Small intestine (tissue), 16 donors: Measurements from ENCODE around the gene ZNF512. TPM values are rescaled to one million over a fixed set of nuclear protein-coding genes. Genes with fewer than 3 reads are reported as not detected.
"Not testable (repeated sequence)": the region's sequence is repeated elsewhere in the genome, so short reads cannot be mapped to it uniquely, and the experiment has no call there.

Source experiments
- DNase-seq, 2 donors: peaks; one replicate each; pipeline versions ENCODE4 v3.0.0 to v3.0.0-alpha.2; 2013
- FAIRE-seq: peaks from 2 replicates; lab custom pipeline; 2012; peaks lifted over from hg19 to GRCh38; lab: Jason Lieb, UNC
- H3K27ac ChIP-seq, 3 donors: one replicate each; pipeline ENCODE4 v1.5.1; 2013; ENCODE audit warnings: low read length in 2 of 3, mild to moderate bottlenecking in 2 of 3, control low read depth in 1 of 3, inconsistent platforms in 1 of 3, low read depth in 1 of 3, moderate library complexity in 1 of 3
- H3K27me3 ChIP-seq, 3 donors: one replicate each; pipeline ENCODE4 v1.6.1; 2013; ENCODE audit warnings: low read length in 3 of 3, inconsistent platforms in 1 of 3; ENCODE audit not compliant: control insufficient read depth in 3 of 3, insufficient read depth in 3 of 3
- H3K36me3 ChIP-seq, 3 donors: one replicate each; pipeline ENCODE4 v1.6.1; 2013; ENCODE audit warnings: low read length in 3 of 3, inconsistent platforms in 1 of 3, low read depth in 1 of 3, mild to moderate bottlenecking in 1 of 3, moderate library complexity in 1 of 3; ENCODE audit not compliant: control insufficient read depth in 3 of 3, insufficient read depth in 2 of 3
- H3K4me1 ChIP-seq, 3 donors: one replicate each; pipeline ENCODE4 v1.6.1; 2013; ENCODE audit warnings: low read length in 2 of 3, inconsistent platforms in 1 of 3, low read depth in 1 of 3, mild to moderate bottlenecking in 1 of 3, moderate library complexity in 1 of 3; ENCODE audit not compliant: control insufficient read depth in 3 of 3, insufficient read depth in 2 of 3
- H3K4me3 ChIP-seq, 3 donors: one replicate each; pipeline ENCODE4 v1.5.1; 2013; ENCODE audit warnings: low read length in 3 of 3, control low read depth in 1 of 3, inconsistent platforms in 1 of 3, low read depth in 1 of 3, mild to moderate bottlenecking in 1 of 3, moderate library complexity in 1 of 3
- H3K9me3 ChIP-seq, 2 donors: one replicate each; pipeline ENCODE4 v1.6.1; 2013; ENCODE audit warnings: low read depth in 1 of 2, low read length in 1 of 2; ENCODE audit not compliant: control insufficient read depth in 2 of 2, insufficient read depth in 1 of 2
- WGBS, 3 donors: extraction: QIAGEN DNeasy Blood & Tissue Kit; methylation state at CpG; one replicate each; pipeline ENCODE4 v1.1.7; 2013; 5-methylcytosine and 5-hydroxymethylcytosine counted together
- long read RNA-seq, 10 donors: transcript quantifications; one replicate each; lab custom pipeline, GENCODE V29; 2026
- polyA plus RNA-seq, 4 donors: library from polyadenylated mRNA; stranded (reverse) in 3 of 4; unstranded in 1 of 4; fragments of 200-250 nt in 3 of 4; fragments of 120-200 nt in 1 of 4; gene quantifications; one replicate each; pipeline versions ENCODE4 v1.2.1 to v1.2.3, GENCODE V29; 2013
- donor health status: healthy with polysubstance abuse.
- donor health status: control.
- donor health status: control.
- donor health status: Bipolar disorder and iron deficiency.
- donor health status: healthy.

The ZNF512 gene, protein sequence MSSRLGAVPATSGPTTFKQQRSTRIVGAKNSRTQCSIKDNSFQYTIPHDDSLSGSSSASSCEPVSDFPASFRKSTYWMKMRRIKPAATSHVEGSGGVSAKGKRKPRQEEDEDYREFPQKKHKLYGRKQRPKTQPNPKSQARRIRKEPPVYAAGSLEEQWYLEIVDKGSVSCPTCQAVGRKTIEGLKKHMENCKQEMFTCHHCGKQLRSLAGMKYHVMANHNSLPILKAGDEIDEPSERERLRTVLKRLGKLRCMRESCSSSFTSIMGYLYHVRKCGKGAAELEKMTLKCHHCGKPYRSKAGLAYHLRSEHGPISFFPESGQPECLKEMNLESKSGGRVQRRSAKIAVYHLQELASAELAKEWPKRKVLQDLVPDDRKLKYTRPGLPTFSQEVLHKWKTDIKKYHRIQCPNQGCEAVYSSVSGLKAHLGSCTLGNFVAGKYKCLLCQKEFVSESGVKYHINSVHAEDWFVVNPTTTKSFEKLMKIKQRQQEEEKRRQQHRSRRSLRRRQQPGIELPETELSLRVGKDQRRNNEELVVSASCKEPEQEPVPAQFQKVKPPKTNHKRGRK
- polyA plus RNA-seq: 10 to 100 TPM in 2 of 4 donors, 1 to 10 TPM in 2; 3.4 to 34.3 (median 7.2) TPM
- long read RNA-seq, donor 1: 0 reads
- long read RNA-seq, donor 2, partial matches to known transcripts: 0 of 1 reads
- long read RNA-seq, donor 2, other reads (novel, unspliced or antisense): 0 of 1 reads
- long read RNA-seq, donor 3, partial matches to known transcripts: 27 of 28 reads
- long read RNA-seq, donor 3, other reads (novel, unspliced or antisense): 0 of 28 reads
- long read RNA-seq, donor 4: 0 reads
- long read RNA-seq, donor 5, partial matches to known transcripts: 0 of 1 reads
- long read RNA-seq, donor 5, other reads (novel, unspliced or antisense): 0 of 1 reads
- long read RNA-seq, donor 6, partial matches to known transcripts: 10 of 12 reads
- long read RNA-seq, donor 6, other reads (novel, unspliced or antisense): 0 of 12 reads
- long read RNA-seq, donor 7: 0 reads
- long read RNA-seq, donor 8: 0 reads
- long read RNA-seq, donor 9, partial matches to known transcripts: 0 of 1 reads
- long read RNA-seq, donor 9, other reads (novel, unspliced or antisense): 0 of 1 reads
- long read RNA-seq, donor 10, partial matches to known transcripts: 0 of 4 reads
- long read RNA-seq, donor 10, other reads (novel, unspliced or antisense): 0 of 4 reads

- Histone ChIP-seq H3K4me1 (peaks cover 6 to 10% (median 6%) of the 10 kb centered on the region in 3 donors), H3K27ac (peak within 1 kb of the TSS; percentile 4 to 84 (median 49))
- no peak for FAIRE-seq
Measured at GRCh38 chr2:27582695-27583389, at the start of gene ZNF512. Gene ZNF512 (plus strand): TSS chr2:27583042. CDS start chr2:27583113, 71 bp downstream.

GRCh38 chr2:27537287-27537686 is 45.6 kb upstream of the ZNF512 start:
- peaks cover 0 to 9% (median 0%) of the 10 kb centered on the region in 3 donors for H3K27me3 ChIP-seq
- WGBS, 3 donors: 54 to 65% (median 62%) methylated on average over 4 of the region's 4 CpGs
- no peak for FAIRE-seq

More at GRCh38 chr2:27582695-27583389, at the start of gene ZNF512:
- 1 to 5% (median 1%) methylated on average over 36 to 38 of the region's 38 CpGs for WGBS, 3 donors
- peaks cover 0 to 3% (median 0%) of the 10 kb centered on the region in 3 donors for H3K36me3 ChIP-seq
- peak within 1 kb of the TSS; percentile 62 to 74 (median 67) for H3K4me3 ChIP-seq
- peak; percentile 83 to 91 for DNase-seq
- H3K9me3 ChIP-seq: peaks cover 0 to 33% of the 10 kb centered on the region in 2 donors
- H3K27me3 ChIP-seq: peaks cover 0 to 3% (median 0%) of the 10 kb centered on the region in 3 donors

GRCh38 chr2:27538839-27539450 is 43.9 kb upstream of the ZNF512 start:
- not testable (repeated sequence) for H3K9me3 ChIP-seq, H3K4me3 ChIP-seq, H3K27ac ChIP-seq, H3K27me3 ChIP-seq, FAIRE-seq, H3K4me1 ChIP-seq, DNase-seq, H3K36me3 ChIP-seq
- WGBS, 3 donors: 31 to 63% (median 46%) methylated on average over 3 to 4 of the region's 6 CpGs

More at GRCh38 chr2:27537287-27537686, 45.6 kb upstream of the ZNF512 start:
- Histone ChIP-seq H3K9me3 (no peaks in the 10 kb centered on the region), H3K27ac (no peak overlapping the region), H3K36me3 (no peaks in the 10 kb centered on the region), H3K4me3 (no peak overlapping the region), H3K4me1 (no peaks in the 10 kb centered on the region)
- no peak for DNase-seq

DNA sequence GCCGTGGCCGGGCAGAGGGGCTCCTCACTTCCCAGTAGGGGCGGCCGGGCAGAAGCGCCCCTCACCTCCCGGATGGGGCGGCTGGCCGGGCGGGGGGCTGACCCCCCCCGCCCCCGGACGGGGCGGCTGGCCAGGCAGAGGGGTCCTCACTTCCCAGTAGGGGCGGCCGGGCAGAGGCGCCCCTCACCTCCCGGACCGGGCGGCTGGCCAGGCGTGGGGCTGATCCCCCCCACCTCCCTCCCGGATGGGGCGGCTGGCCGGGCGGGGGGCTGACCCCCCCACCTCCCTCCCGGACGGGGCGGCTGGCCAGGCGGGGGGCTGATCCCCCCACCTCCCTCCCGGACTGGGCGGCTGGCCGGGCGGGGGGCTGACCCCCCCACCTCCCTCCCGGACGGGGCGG is 43.2 kb upstream of the ZNF512 start:
- H3K36me3 ChIP-seq, DNase-seq, H3K9me3 ChIP-seq, H3K4me3 ChIP-seq, H3K27ac ChIP-seq, FAIRE-seq, H3K4me1 ChIP-seq, H3K27me3 ChIP-seq: not testable (repeated sequence)
- WGBS, 3 donors: 93 to 97% (median 96%) methylated on average over 15 to 24 of the region's 35 CpGs

- WGBS, 3 donors: 90 to 95% (median 91%) methylated on average over 6 of the region's 6 CpGs
- Histone ChIP-seq H3K9me3 (no peaks in the 10 kb centered on the region), H3K36me3 (no peaks in the 10 kb centered on the region), H3K27me3 (no peaks in the 10 kb centered on the region), H3K27ac (no peak overlapping the region), H3K4me1 (no peaks in the 10 kb centered on the region), H3K4me3 (no peak overlapping the region)
- DNase-seq (no peak), FAIRE-seq (no peak)
Measured at GRCh38 chr2:27544143-27544821, 38.6 kb upstream of the ZNF512 start.

DNA sequence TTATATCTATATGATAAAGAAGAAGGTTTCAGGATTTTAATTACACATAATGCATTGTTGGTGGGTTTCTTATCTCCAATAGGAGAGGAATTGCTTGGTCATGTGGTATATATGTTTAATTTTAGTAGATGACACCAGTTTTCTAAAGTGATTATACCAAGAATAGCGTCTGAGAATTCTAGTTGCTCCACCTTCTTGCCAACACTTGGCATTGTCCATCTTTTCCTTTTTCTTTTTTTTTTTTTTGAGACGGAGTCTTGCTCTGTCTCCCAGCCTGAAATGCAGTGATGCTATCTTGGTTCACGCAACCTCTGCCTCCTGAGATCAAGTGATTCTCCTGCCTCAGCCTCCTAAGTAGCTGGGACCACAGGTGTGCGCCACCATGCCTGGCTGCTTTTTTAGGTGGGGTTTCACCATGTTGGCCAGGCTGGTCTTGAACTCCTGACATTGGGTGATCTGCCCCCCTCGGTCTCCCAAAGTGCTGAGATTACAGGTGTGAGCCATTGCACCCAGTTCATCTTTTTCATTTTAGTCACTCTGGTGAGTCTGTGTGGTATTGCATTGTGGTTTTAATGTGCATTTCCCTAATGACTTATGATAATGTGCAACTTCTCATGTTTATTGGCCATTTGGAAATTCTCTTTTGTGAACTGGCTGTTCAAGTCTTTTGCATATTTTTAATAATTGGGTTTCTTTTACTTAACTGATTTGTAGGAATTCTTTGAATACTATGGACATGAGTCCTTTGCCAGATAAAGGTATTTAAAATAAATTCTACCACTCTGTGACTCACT is 37.3 kb upstream of the ZNF512 start:
- Histone ChIP-seq H3K4me3 (no peak overlapping the region), H3K9me3 (no peaks in the 10 kb centered on the region), H3K27me3 (no peaks in the 10 kb centered on the region), H3K36me3 (no peaks in the 10 kb centered on the region), H3K4me1 (no peaks in the 10 kb centered on the region), H3K27ac (no peak overlapping the region)
- no peak for DNase-seq
- WGBS, 3 donors: 87 to 94% (median 93%) methylated on average over 5 of the region's 5 CpGs
- no peak for FAIRE-seq
